Kidney capillary endothelial cell (primary cell): ENCODE results near the gene SLC8A1.
A peak's percentile ranks its signal among the peaks of the same experiment; 100 is the strongest.

Source experiments
- DNase-seq: peaks from one replicate; pipeline ENCODE4 v3.0.0-alpha.2; 2018; ENCODE audit warnings: low spot score

SLC8A1 gene

DNA sequence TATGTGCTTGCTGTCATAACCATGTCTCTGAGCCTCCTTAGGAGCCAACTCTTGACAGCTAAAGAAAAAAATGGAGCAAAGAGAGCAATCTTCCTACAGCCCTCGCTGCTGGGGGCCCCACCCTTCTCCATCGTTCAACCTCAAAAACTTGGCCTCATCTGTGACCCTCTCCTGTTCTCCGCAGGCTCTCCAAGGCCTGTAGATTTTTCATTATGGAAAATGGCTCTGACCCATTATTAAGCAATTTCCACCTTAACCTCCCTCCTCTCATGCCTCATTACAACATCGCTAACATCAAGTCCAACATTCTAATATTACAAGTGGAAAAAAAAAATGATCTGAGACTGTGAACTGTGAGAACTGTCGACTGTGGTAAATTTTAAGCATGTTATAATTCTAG lies 98.7 kb downstream of the SLC8A1 start:
- no peak for DNase-seq

GRCh38 chr2:40352703-40353099 lies 99.2 kb downstream of the SLC8A1 start:
- no peak for DNase-seq

DNA sequence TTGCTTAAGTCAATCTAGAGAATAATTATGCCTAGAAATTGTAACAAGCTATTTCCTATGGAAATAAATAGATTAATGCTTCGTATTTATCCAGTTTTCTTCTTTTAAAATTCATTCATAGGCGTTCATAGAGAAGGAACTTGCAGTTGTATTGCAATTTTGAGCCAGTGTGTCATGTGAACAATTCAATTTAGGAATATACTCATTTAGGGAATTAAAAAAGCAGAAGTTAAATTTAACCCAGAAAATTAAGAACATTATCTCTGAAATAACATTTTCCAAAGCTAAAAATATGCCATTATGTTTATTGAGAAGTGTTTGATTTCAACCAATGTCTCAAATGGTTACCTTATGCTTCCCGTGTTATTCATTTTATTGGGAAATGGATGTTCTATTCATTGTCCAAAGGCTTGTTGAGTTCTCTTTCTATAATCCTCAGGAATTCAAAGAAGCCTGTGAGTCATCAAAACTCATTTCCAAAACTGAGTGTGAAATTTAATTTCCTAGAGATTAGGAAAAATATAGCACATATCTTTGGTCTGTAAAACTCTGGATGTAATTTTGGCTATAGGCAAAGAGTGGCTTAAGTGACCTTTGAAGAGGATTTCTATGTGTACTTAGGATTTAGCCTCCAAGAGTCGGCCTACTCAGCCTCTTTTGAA lies 99.7 kb downstream of the SLC8A1 start:
- no peak for DNase-seq

DNA sequence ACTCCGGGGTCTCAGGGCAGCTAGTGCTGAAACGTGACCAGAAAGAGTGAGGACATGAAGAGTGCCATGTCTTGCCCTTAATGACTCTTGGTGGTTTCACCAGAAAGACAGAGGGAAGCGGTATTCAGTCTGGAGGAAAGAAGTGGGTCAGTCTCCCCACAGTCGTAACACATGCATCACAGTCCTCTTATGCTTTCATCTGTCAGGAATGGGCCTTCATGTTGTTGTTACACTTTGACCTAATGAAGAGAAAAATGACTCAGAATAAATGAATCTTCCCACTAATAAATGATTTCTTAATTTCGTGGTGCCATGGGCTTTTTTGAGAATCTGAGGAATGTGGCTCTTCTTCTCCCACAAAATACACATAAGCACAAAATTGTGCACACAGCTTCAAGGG lies 103.2 kb downstream of the SLC8A1 start:
- DNase-seq: no peak

DNA sequence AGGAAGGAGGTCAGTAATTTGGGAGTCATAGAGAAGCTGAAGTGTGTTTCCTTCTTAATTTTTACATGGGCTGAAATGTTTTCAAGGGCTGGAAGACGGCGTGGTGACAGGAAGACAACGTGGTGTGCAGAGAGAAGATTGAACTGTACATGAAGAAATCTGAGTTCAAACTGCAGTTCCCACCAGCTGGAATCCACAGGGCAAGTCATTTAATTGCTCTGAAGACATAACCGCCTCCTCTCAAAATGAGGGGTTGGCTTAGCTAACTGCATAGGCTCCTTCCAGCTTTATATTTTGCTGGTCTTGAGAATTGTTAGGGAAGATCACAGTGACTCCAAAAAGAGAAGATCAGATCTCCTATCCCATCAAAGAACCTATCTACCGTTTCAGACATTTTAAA lies 103.9 kb downstream of the SLC8A1 start:
- DNase-seq: no peak

- no peak for DNase-seq
Observed at GRCh38 chr2:40346535-40347354, 105.1 kb downstream of the SLC8A1 start.

GRCh38 chr2:40344364-40344763 lies 107.5 kb downstream of the SLC8A1 start:
- no peak for DNase-seq

GRCh38 chr2:40343902-40344301 lies 108.0 kb downstream of the SLC8A1 start:
- DNase-seq: no peak

GRCh38 chr2:40341198-40341597 lies 110.7 kb downstream of the SLC8A1 start:
- no peak for DNase-seq

DNA sequence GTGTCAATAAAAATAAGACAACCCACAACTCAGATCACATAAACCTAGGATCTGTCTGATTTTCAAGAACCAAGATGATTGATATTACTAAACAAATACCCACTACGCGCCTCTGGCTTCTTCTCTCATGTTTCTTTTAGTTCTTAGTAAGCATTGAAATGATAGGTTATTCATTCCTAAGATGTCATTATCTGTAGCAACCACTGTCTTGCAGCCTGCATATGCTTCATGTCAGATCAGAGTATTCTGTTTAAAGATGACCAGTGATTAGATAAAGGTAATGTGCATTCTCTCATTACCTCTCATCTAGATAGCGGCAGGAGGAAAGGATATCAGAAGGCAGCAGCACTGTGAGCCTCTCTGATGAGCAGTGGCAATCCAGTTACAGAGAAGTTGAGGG lies 112.9 kb downstream of the SLC8A1 start:
- DNase-seq: no peak

- DNase-seq: peak; percentile 88
Observed at GRCh38 chr2:40332191-40332826, 119.6 kb downstream of the SLC8A1 start.

GRCh38 chr2:40330096-40330495 lies 121.8 kb downstream of the SLC8A1 start:
- peak; percentile 54 for DNase-seq

- peak; percentile 12 for DNase-seq
Observed at GRCh38 chr2:40329739-40330030, 122.2 kb downstream of the SLC8A1 start.

DNA sequence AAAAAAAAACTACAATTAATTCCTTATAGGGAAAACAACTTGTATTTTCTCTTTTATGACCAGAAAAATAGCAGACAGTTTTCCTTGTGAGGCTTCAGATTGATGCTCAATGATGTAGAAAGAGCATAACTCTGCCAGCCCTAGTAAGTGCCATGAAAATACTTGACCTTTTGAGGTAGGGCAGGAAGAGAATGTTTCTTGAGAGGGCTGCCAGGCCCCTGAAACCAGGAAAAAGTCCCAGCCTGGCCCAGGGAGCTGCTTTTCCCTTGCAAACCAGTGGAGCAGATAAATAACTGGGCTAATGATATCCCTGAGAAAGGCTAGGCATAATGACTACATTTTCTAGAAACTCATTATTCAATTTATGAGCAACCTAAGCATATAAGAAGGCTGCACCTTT lies 126.8 kb downstream of the SLC8A1 start:
- no peak for DNase-seq

GRCh38 chr2:40324656-40325055 lies 127.2 kb downstream of the SLC8A1 start:
- no peak for DNase-seq

DNA sequence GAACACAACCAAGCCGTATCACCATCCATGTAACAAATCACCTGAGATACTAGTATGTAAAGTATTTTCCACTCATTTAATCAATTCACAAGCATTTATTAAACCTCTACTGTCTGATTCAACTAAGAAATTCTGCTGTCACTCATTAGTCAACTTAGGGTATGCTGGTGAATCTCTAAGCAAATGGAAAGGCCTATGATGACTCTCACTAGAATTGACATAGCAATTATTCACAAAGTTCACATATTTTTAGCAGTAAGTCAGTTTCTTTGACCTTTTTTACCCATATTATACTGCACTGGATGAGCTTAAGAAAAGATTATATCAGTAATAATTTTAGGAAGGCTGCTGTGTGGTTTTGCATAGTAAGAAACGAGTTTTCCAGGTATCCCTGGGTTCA lies 130.1 kb downstream of the SLC8A1 start:
- DNase-seq: no peak

GRCh38 chr2:40321016-40321623 lies 130.8 kb downstream of the SLC8A1 start:
- no peak for DNase-seq

GRCh38 chr2:40318921-40319320 lies 133.0 kb downstream of the SLC8A1 start:
- no peak for DNase-seq

DNA sequence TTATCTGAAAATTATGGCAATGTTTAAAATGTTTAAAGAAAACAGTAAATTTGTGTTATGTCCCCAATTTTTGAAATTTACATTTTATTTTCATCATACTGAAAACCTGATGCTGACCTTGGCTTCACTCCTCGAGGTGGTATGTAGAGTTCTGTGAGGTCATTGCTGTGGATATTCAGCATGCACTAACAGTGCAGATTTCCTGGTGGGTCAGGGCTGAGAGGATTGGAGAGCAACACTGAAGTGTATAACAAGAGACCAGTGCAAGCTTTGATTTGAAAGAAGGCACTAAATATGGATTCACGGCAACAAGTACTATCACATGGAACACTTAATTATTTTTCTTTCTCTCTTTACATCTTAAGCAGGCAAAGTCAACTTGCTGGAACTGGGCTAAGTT lies 134.1 kb downstream of the SLC8A1 start:
- DNase-seq: no peak

GRCh38 chr2:40317046-40317445 lies 134.8 kb downstream of the SLC8A1 start:
- no peak for DNase-seq

DNA sequence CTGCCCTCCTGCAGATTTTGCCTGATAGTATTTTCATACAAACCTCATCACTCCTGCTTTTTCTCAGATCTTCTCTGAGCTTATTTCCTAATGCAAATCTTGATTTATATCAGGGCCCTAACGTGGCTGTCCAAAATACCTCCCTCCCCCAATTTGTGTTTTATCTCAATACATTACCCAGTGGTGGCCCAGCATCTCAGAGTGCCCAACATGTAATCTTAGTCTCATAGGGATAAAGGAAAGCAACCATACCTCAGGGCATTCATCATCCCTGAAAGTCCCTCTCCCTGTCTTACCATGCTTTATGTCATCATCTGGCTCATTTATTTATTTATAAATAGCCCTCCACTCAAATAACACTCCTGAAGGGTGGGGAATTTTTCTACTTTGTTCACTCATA lies 135.3 kb downstream of the SLC8A1 start:
- DNase-seq: no peak

DNA sequence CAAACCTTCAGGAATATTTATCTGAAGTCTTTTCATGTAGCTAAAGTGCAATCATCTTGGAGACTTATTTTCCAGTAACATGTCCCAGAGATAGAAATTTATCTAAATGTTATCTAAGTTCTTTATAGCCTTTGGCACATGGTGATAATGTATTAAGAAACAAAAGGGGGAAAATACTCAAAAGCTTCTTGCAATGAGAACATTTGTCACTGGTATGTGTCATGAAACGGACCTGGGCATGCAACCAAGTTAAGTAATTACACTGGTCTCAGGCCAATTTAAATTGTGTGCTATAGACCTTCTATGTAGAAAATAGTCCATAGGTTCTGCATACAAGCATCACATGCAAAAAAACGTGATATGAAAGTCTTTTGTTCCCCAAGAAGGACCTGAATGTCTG lies 136.2 kb downstream of the SLC8A1 start:
- DNase-seq: no peak

GRCh38 chr2:40311026-40311425 lies 140.9 kb downstream of the SLC8A1 start:
- DNase-seq: no peak
